Adrenal gland (tissue), 12 donors: ENCODE results near the gene RNF144B. TPM values are rescaled to one million over a fixed set of nuclear protein-coding genes. Genes with fewer than 3 reads are reported as not detected.

Experiments used
- DNase-seq, 7 donors: peaks; one replicate each; pipeline ENCODE4 v3.0.0-alpha.2; 2019 to 2020
- H3K27ac ChIP-seq, 5 donors: fragments of 200-600 bp; sonication (generic) in 4 of 5; 1 replicate in 3 of 5; 2 replicates in 2 of 5; pipeline versions ENCODE4 v1.5.1 to v1.8.0; 2016 to 2020; ENCODE audit warnings: mild to moderate bottlenecking in 1 of 5
- H3K27me3 ChIP-seq: fragments of 200-600 bp; 2 replicates; pipeline ENCODE4 v1.8.0; 2021
- H3K36me3 ChIP-seq, 2 donors: fragments of 200-600 bp; replicated peaks in 1 of 2; 1 replicate in 1 of 2; 2 replicates in 1 of 2; pipeline versions ENCODE4 v1.5.1 to v1.8.0; 2018 to 2022
- H3K4me1 ChIP-seq, 2 donors: fragments of 200-600 bp; replicated peaks in 1 of 2; 1 replicate in 1 of 2; 2 replicates in 1 of 2; pipeline versions ENCODE4 v1.5.1 to v1.8.0; 2018 to 2021
- H3K4me3 ChIP-seq, 4 donors: fragments of 200-600 bp; sonication (generic) in 3 of 4; one replicate each; pipeline ENCODE4 v1.5.1; 2016 to 2018
- H3K9me3 ChIP-seq, 3 donors: fragments of 200-600 bp; sonication (generic) in 1 of 3; replicated peaks in 1 of 3; 1 replicate in 2 of 3; 2 replicates in 1 of 3; pipeline versions ENCODE4 v1.5.1 to v1.8.0; 2016 to 2021
- POLR2A ChIP-seq, 2 donors: fragments of 450-650 bp; IDR thresholded peaks; one replicate each; pipeline ENCODE4 v1.6.1; 2017; ENCODE audit warnings: antibody characterized with exemption in 2 of 2, mild to moderate bottlenecking in 2 of 2, moderate library complexity in 1 of 2
- WGBS, 4 donors: extraction: QIAGEN DNeasy Blood & Tissue Kit in 2 of 4; methylation state at CpG; one replicate each; pipeline versions ENCODE4 v1.1.5 to v1.1.7; 2013 to 2017; 5-methylcytosine and 5-hydroxymethylcytosine counted together
- intact Hi-C, 2 donors: fragments of 100-400 bp; cut with DNase I; formaldehyde crosslinking; loops; one replicate each; pipeline versions ENCODE4 v1.14.1 to v1.15.0; 2022 to 2023
- polyA plus RNA-seq, 3 donors: library from polyadenylated mRNA; stranded (reverse); fragments of 200-250 nt in 2 of 3; fragments of 350-450 nt in 1 of 3; fragmentation: Illumina TruSeq in 1 of 3; extraction: RNeasy Lipid Tissue Mini Kit (QIAGEN cat#74804) in 1 of 3; gene quantifications; one replicate each; pipeline ENCODE4 v1.2.3, GENCODE V29; 2013 to 2014
- total RNA-seq, 9 donors: library from RNA; depleted of rRNA in 4 of 9; stranded (reverse); fragments of >200 nt in 4 of 9; fragments of 120-200 nt in 1 of 9; fragmentation: NEBNext Ultra II Directional in 1 of 9; extraction: Animal tissue kit (Norgen Biotek cat#: 25700) in 1 of 9; gene quantifications; one replicate each; pipeline versions ENCODE4 v1.1.0 to v1.2.4, GENCODE V29; 2013 to 2023
- TF ChIP-seq, protein P1 (sequence below), 6 experiments: fragments of 450-650 bp in 4 of 6; fragments of 200-600 bp in 2 of 6; sonication (generic) in 1 of 6; IDR thresholded peaks; 1 replicate in 5 of 6; 2 replicates in 1 of 6; pipeline versions ENCODE4 v1.5.1 to v1.8.0; 2016 to 2021; ENCODE audit warnings: antibody characterized with exemption in 6 of 6, mild to moderate bottlenecking in 2 of 6, moderate library complexity in 1 of 6
- donor health status: healthy with polysubstance abuse.
- donor health status: Bipolar disorder and iron deficiency.
- donor health status: DM: yes; HTN: yes; CAD: no.
- donor health status: DM: no; HTN: no; CAD: no.
- donor health status: DM: no; HTN: no; CAD: no.
- donor health status: DM: yes; HTN: yes; CAD: no.

The RNF144B gene
- total and polyA plus RNA-seq, 12 donors, result 1.9 to 11.0 (median 7.4) TPM

DNA sequence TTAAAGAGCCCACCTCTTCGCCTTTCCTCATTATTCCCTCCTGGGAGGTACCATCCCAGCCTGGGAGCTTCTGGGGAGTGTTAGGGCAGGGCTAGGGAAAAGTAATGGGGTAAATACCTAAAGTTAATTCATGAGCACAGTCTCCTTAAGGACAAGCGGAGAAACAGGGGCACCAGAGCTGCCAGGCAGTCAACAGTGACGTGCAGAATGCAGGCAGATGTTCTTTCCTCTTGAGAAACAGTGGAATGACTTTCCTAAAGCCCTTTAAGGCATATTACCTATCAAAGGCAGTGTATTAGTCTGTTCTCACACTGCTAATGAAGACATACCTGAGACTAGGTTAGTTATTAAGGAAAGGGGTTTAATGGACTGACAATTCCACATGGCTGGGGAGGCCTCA lies 76.3 kb downstream of the RNF144B start:
- H3K27ac ChIP-seq, result no peak overlapping the region
- no peak for TF ChIP-seq POLR2A (IDR thresholded peaks at IDR 0.05)
- TF ChIP-seq, protein P1, sequence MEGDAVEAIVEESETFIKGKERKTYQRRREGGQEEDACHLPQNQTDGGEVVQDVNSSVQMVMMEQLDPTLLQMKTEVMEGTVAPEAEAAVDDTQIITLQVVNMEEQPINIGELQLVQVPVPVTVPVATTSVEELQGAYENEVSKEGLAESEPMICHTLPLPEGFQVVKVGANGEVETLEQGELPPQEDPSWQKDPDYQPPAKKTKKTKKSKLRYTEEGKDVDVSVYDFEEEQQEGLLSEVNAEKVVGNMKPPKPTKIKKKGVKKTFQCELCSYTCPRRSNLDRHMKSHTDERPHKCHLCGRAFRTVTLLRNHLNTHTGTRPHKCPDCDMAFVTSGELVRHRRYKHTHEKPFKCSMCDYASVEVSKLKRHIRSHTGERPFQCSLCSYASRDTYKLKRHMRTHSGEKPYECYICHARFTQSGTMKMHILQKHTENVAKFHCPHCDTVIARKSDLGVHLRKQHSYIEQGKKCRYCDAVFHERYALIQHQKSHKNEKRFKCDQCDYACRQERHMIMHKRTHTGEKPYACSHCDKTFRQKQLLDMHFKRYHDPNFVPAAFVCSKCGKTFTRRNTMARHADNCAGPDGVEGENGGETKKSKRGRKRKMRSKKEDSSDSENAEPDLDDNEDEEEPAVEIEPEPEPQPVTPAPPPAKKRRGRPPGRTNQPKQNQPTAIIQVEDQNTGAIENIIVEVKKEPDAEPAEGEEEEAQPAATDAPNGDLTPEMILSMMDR (IDR thresholded peaks at IDR 0.05), result no peak
- H3K4me1 ChIP-seq, result no peaks in the 10 kb centered on the region
- H3K9me3 ChIP-seq, result no peaks in the 10 kb centered on the region
- no peak for DNase-seq
- no peak overlapping the region for H3K4me3 ChIP-seq
- H3K27me3 ChIP-seq, result no peaks in the 10 kb centered on the region
- H3K36me3 ChIP-seq, result no peaks in the 10 kb centered on the region
- intact Hi-C loops, result no loop called here
- 79 to 83% (median 80%) methylated on average over 3 of the region's 3 CpGs for WGBS, 4 donors

GRCh38 chr6:18464176-18464575 lies 77.0 kb downstream of the RNF144B start:
- H3K4me3 ChIP-seq, result no peak overlapping the region
- no peaks in the 10 kb centered on the region for H3K27me3 ChIP-seq
- 79 to 87% (median 83%) methylated on average over 2 of the region's 2 CpGs for WGBS, 4 donors
- TF ChIP-seq, protein P1 (IDR thresholded peaks at IDR 0.05), result no peak
- TF ChIP-seq POLR2A (IDR thresholded peaks at IDR 0.05), result no peak
- H3K9me3 ChIP-seq, result no peaks in the 10 kb centered on the region
- intact Hi-C loops, result no loop called here
- DNase-seq, result no peak
- H3K4me1 ChIP-seq, result no peaks in the 10 kb centered on the region
- no peaks in the 10 kb centered on the region for H3K36me3 ChIP-seq
- no peak overlapping the region for H3K27ac ChIP-seq

- TF ChIP-seq POLR2A (IDR thresholded peaks at IDR 0.05), result no peak
- TF ChIP-seq, protein P1 (IDR thresholded peaks at IDR 0.05), result no peak
- no peaks in the 10 kb centered on the region for H3K4me1 ChIP-seq
- H3K27ac ChIP-seq, result no peak overlapping the region
- intact Hi-C loops, result no loop called here
- 83 to 87% (median 86%) methylated on average over 5 of the region's 5 CpGs for WGBS, 4 donors
- H3K36me3 ChIP-seq, result no peaks in the 10 kb centered on the region
- H3K27me3 ChIP-seq, result no peaks in the 10 kb centered on the region
- DNase-seq, result no peak
- H3K9me3 ChIP-seq, result no peaks in the 10 kb centered on the region
- H3K4me3 ChIP-seq, result no peak overlapping the region
Measured at GRCh38 chr6:18465410-18466154, 78.4 kb downstream of the RNF144B start.

GRCh38 chr6:18467741-18468502 lies 80.8 kb downstream of the RNF144B start:
- no peak overlapping the region for H3K27ac ChIP-seq
- TF ChIP-seq POLR2A (IDR thresholded peaks at IDR 0.05), result no peak
- intact Hi-C loops, result no loop called here
- 64 to 70% (median 68%) methylated on average over 5 of the region's 5 CpGs for WGBS, 4 donors
- no peak overlapping the region for H3K4me3 ChIP-seq
- no peaks in the 10 kb centered on the region for H3K4me1 ChIP-seq
- no peaks in the 10 kb centered on the region for H3K27me3 ChIP-seq
- no peaks in the 10 kb centered on the region for H3K9me3 ChIP-seq
- no peaks in the 10 kb centered on the region for H3K36me3 ChIP-seq
- DNase-seq, result no peak
